ENCODE data around the gene CALHM3. TPM values are rescaled to one million over a fixed set of nuclear protein-coding genes. Genes with fewer than 3 reads are reported as not detected.

Gene CALHM3
- total and polyA plus RNA-seq, 2 experiments from 2014 or later = 0.14 to 0.19 TPM

DNA sequence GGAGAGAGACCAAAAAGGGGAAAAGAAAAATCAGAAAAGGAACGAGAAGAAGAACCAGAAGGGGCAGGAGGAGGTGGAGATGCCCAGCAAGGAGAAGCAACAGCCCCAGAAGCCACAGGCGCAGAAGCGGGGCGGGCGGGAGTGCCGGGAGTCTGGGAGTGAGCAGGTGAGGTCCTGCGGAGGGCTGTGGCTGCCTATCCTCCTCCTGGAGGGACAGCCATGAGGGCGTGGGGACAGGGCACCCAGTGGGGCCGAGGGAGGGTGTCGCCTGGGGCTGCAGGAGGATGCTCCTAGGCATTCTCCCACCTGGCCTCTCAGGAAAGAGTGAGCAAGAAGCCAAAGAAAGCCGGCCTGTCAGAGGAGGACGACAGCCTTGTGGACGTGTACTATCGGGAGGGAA is 38.6 kb downstream of the CALHM3 start:
- Histone ChIP-seq H3K79me2 (replicated peaks; ENCODE audit: insufficient read depth) (no peaks in the 10 kb centered on the region), H3K9me2 (ENCODE audit: insufficient read depth) (no peaks in the 10 kb centered on the region), H3K27me3 (ENCODE audit: insufficient read depth) (no peaks in the 10 kb centered on the region), H3K4me2 (no peak overlapping the region), H4K20me1 (replicated peaks; ENCODE audit: insufficient read depth) (peaks cover 9% of the 10 kb centered on the region; the same call in 1 of the 2 replicates), H2AFZ (no peak overlapping the region), H3K36me3 (ENCODE audit: insufficient read depth) (peaks cover 74% of the 10 kb centered on the region), H3K4me3 (no peak overlapping the region), H3K4me1 (ENCODE audit: insufficient read depth) (no peaks in the 10 kb centered on the region), H3F3A (replicated peaks; ENCODE audit: low read depth) (no peaks in the 10 kb centered on the region), H3K27ac (ENCODE audit: low read depth) (no peak overlapping the region)
- Mint-ChIP-seq H3K9me3 (no peaks in the 10 kb centered on the region; the same call in 2 of the 3 replicates), H3K4me1 (no peaks in the 10 kb centered on the region), H3K36me3 (ENCODE audit: low read depth) (peaks cover 92% of the 10 kb centered on the region), H3K4me3 (no peak overlapping the region), H3K27me3 (ENCODE audit: insufficient read depth, low read depth, poor library complexity) (peaks cover 12% of the 10 kb centered on the region), H3K27ac (no peak overlapping the region)
- TF ChIP-seq EZH2phosphoT487 (IDR thresholded peaks at IDR 0.05; ENCODE audit: unreplicated experiment) (no peak), JUNB (IDR thresholded peaks at IDR 0.05; ENCODE audit: unreplicated experiment) (no peak), REST (IDR thresholded peaks at IDR 0.05; ENCODE audit: unreplicated experiment) (no peak), EZH2 (IDR thresholded peaks at IDR 0.05; ENCODE audit: low read depth, unreplicated experiment) (no peak), POLR2AphosphoS5 (IDR thresholded peaks at IDR 0.05; ENCODE audit: low read depth) (no peak), NANOG (IDR thresholded peaks at IDR 0.05; ENCODE audit: borderline replicate concordance) (no peak), ETS1 (IDR thresholded peaks at IDR 0.05) (no peak), ZNF114 (CRISPR knock-in tag; IDR thresholded peaks at IDR 0.05) (no peak), STAT1 (IDR thresholded peaks at IDR 0.05; ENCODE audit: unreplicated experiment) (no peak), CREB1 (CRISPR knock-in tag; IDR thresholded peaks at IDR 0.05; ENCODE audit: low read depth) (no peak), ZNF331 (CRISPR knock-in tag; IDR thresholded peaks at IDR 0.05; ENCODE audit: low read depth) (no peak)
- TF ChIP-seq, protein P1, sequence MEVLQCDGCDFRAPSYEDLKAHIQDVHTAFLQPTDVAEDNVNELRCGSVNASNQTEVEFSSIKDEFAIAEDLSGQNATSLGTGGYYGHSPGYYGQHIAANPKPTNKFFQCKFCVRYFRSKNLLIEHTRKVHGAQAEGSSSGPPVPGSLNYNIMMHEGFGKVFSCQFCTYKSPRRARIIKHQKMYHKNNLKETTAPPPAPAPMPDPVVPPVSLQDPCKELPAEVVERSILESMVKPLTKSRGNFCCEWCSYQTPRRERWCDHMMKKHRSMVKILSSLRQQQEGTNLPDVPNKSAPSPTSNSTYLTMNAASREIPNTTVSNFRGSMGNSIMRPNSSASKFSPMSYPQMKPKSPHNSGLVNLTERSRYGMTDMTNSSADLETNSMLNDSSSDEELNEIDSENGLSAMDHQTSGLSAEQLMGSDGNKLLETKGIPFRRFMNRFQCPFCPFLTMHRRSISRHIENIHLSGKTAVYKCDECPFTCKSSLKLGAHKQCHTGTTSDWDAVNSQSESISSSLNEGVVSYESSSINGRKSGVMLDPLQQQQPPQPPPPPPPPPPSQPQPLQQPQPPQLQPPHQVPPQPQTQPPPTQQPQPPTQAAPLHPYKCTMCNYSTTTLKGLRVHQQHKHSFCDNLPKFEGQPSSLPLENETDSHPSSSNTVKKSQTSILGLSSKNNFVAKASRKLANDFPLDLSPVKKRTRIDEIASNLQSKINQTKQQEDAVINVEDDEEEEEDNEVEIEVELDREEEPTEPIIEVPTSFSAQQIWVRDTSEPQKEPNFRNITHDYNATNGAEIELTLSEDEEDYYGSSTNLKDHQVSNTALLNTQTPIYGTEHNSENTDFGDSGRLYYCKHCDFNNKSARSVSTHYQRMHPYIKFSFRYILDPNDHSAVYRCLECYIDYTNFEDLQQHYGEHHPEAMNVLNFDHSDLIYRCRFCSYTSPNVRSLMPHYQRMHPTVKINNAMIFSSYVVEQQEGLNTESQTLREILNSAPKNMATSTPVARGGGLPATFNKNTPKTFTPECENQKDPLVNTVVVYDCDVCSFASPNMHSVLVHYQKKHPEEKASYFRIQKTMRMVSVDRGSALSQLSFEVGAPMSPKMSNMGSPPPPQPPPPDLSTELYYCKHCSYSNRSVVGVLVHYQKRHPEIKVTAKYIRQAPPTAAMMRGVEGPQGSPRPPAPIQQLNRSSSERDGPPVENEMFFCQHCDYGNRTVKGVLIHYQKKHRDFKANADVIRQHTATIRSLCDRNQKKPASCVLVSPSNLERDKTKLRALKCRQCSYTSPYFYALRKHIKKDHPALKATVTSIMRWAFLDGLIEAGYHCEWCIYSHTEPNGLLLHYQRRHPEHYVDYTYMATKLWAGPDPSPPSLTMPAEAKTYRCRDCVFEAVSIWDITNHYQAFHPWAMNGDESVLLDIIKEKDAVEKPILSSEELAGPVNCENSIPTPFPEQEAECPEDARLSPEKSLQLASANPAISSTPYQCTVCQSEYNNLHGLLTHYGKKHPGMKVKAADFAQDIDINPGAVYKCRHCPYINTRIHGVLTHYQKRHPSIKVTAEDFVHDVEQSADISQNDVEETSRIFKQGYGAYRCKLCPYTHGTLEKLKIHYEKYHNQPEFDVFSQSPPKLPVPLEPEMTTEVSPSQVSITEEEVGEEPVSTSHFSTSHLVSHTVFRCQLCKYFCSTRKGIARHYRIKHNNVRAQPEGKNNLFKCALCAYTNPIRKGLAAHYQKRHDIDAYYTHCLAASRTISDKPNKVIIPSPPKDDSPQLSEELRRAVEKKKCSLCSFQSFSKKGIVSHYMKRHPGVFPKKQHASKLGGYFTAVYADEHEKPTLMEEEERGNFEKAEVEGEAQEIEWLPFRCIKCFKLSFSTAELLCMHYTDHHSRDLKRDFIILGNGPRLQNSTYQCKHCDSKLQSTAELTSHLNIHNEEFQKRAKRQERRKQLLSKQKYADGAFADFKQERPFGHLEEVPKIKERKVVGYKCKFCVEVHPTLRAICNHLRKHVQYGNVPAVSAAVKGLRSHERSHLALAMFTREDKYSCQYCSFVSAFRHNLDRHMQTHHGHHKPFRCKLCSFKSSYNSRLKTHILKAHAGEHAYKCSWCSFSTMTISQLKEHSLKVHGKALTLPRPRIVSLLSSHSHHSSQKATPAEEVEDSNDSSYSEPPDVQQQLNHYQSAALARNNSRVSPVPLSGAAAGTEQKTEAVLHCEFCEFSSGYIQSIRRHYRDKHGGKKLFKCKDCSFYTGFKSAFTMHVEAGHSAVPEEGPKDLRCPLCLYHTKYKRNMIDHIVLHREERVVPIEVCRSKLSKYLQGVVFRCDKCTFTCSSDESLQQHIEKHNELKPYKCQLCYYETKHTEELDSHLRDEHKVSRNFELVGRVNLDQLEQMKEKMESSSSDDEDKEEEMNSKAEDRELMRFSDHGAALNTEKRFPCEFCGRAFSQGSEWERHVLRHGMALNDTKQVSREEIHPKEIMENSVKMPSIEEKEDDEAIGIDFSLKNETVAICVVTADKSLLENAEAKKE (CRISPR knock-in tag; IDR thresholded peaks at IDR 0.05) = no peak
- TF ChIP-seq, protein P2, sequence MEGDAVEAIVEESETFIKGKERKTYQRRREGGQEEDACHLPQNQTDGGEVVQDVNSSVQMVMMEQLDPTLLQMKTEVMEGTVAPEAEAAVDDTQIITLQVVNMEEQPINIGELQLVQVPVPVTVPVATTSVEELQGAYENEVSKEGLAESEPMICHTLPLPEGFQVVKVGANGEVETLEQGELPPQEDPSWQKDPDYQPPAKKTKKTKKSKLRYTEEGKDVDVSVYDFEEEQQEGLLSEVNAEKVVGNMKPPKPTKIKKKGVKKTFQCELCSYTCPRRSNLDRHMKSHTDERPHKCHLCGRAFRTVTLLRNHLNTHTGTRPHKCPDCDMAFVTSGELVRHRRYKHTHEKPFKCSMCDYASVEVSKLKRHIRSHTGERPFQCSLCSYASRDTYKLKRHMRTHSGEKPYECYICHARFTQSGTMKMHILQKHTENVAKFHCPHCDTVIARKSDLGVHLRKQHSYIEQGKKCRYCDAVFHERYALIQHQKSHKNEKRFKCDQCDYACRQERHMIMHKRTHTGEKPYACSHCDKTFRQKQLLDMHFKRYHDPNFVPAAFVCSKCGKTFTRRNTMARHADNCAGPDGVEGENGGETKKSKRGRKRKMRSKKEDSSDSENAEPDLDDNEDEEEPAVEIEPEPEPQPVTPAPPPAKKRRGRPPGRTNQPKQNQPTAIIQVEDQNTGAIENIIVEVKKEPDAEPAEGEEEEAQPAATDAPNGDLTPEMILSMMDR (conservative IDR thresholded peaks at IDR 0.05; ENCODE audit: low read depth in 2 of 2) = no peak
- no peak for DNase-seq (ENCODE audit: low spot score)
- no peak for ATAC-seq

Data from GM23338 (cell line).